HG02885 (cell line): ENCODE data around the gene CGB8.
"Not testable (repeated sequence)": the region's sequence is repeated elsewhere in the genome, so short reads cannot be mapped to it uniquely, and the experiment has no call there.

Experiments
- ATAC-seq: cut with Tn5 transposase; IDR thresholded peaks from one replicate; pipeline ENCODE4 v1.9.1; 2021; ENCODE audit warnings: mild to moderate bottlenecking; ENCODE audit not compliant: unreplicated experiment, poor library complexity

Gene CGB8

GRCh38 chr19:49036815-49037214, 12.1 kb downstream of the CGB8 start, which contains the start of gene CGB1:
Gene CGB1, minus strand, starts transcription at chr19:49036895. Its CDS starts 184 bp downstream, at chr19:49036711.
- not testable (repeated sequence) for ATAC-seq

GRCh38 chr19:49031642-49032301, 17.1 kb downstream of the CGB8 start, which contains the start of gene CGB2:
Gene CGB2, plus strand, starts transcription at chr19:49031890. Its CDS starts 206 bp downstream, at chr19:49032096.
- ATAC-seq: not testable (repeated sequence)

GRCh38 chr19:49030323-49030722, 18.6 kb downstream of the CGB8 start:
- not testable (repeated sequence) for ATAC-seq

- ATAC-seq: not testable (repeated sequence)
These were observed 19.2 kb downstream of the CGB8 start for GRCh38 chr19:49029749-49030148.

- not testable (repeated sequence) for ATAC-seq
These were observed 20.2 kb downstream of the CGB8 start for GRCh38 chr19:49028686-49029085.

GRCh38 chr19:49025599-49025998, 23.3 kb downstream of the CGB8 start:
- not testable (repeated sequence) for ATAC-seq

GRCh38 chr19:49025088-49025487, 23.8 kb downstream of the CGB8 start:
- not testable (repeated sequence) for ATAC-seq

- ATAC-seq: not testable (repeated sequence)
These were observed 24.7 kb downstream of the CGB8 start, which contains the start of gene CGB3 for GRCh38 chr19:49024233-49024632. Gene CGB3, minus strand, starts transcription at chr19:49024333. Its CDS starts 362 bp downstream, at chr19:49023971.

- ATAC-seq: no peak
These were observed 26.8 kb downstream of the CGB8 start for GRCh38 chr19:49022116-49022515.

GRCh38 chr19:49020931-49021895, 27.7 kb downstream of the CGB8 start:
- no peak for ATAC-seq

GRCh38 chr19:49020342-49020741, 28.6 kb downstream of the CGB8 start:
- ATAC-seq: no peak

GRCh38 chr19:49019242-49019932, 29.5 kb downstream of the CGB8 start:
- ATAC-seq: no peak

- ATAC-seq: not testable (repeated sequence)
These were observed 30.3 kb downstream of the CGB8 start for GRCh38 chr19:49018388-49019241.

- ATAC-seq: no peak
These were observed 31.1 kb downstream of the CGB8 start for GRCh38 chr19:49017666-49018351.

GRCh38 chr19:49017041-49017665, 31.8 kb downstream of the CGB8 start, which contains the start of gene LHB:
Gene LHB, minus strand, starts transcription at chr19:49017091. Its CDS starts 10 bp downstream, at chr19:49017081.
- ATAC-seq: no peak

GRCh38 chr19:49016067-49016839, 32.7 kb downstream of the CGB8 start:
- no peak for ATAC-seq

- no peak for ATAC-seq
These were observed 34.0 kb downstream of the CGB8 start for GRCh38 chr19:49014870-49015255.
